CD4-positive, alpha-beta memory T cell (primary cell): ENCODE measurements around the gene CDCA8. TPM values are rescaled to one million over a fixed set of nuclear protein-coding genes. Genes with fewer than 3 reads are reported as not detected.
A peak's percentile ranks its signal among the peaks of the same experiment; 100 is the strongest.

ENCODE experiments used
- CTCF ChIA-PET: fragments of 350-600 bp; sonication (Branson Sonifier 250); formaldehyde crosslinking; loops from one replicate; lab custom pipeline; 2021; ENCODE audit warnings: inconsistent platforms; ENCODE audit not compliant: partially characterized antibody; lab: Charles Lee
- POLR2A ChIA-PET: fragments of 350-600 bp; sonication (Branson Sonifier 250); formaldehyde crosslinking; loops from one replicate; lab custom pipeline; 2021; ENCODE audit not compliant: partially characterized antibody; lab: Charles Lee
- DNase-seq, 5 donors: peaks; one replicate each; pipeline versions ENCODE4 v3.0.0 to v3.0.0-alpha.2; 2020 to 2022; ENCODE audit warnings: mixed read lengths in 1 of 5
- H3K27ac ChIP-seq: one replicate; pipeline ENCODE4 v1.7.0; 2013; ENCODE audit warnings: low read depth, low read length
- H3K27me3 ChIP-seq: 2 replicates; pipeline ENCODE4 v1.7.0; 2013; ENCODE audit warnings: mild to moderate bottlenecking, low read length, moderate library complexity; ENCODE audit not compliant: insufficient read depth
- H3K36me3 ChIP-seq: 2 replicates; pipeline ENCODE4 v1.7.0; 2013; ENCODE audit warnings: mild to moderate bottlenecking, low read length, moderate library complexity; ENCODE audit not compliant: insufficient read depth
- H3K4me1 ChIP-seq: 2 replicates; pipeline ENCODE4 v1.7.0; 2013; ENCODE audit warnings: mild to moderate bottlenecking, low read length, moderate library complexity; ENCODE audit not compliant: insufficient read depth
- H3K4me3 ChIP-seq, 2 donors: one replicate each; pipeline ENCODE4 v1.7.0; 2013; ENCODE audit warnings: low read length in 2 of 2, mild to moderate bottlenecking in 1 of 2
- H3K9me3 ChIP-seq, 2 donors: one replicate each; pipeline ENCODE4 v1.7.0; 2013; ENCODE audit warnings: low read length in 2 of 2, control low read depth in 1 of 2; ENCODE audit not compliant: control insufficient read depth in 1 of 2
- H3K27ac Mint-ChIP-seq, 7 donors: one replicate each; pipeline ENCODE4 v1.8.0; 2020 to 2021; ENCODE audit warnings: mixed read lengths in 7 of 7, mild to moderate bottlenecking in 6 of 7, inconsistent platforms in 3 of 7, moderate library complexity in 3 of 7
- H3K27me3 Mint-ChIP-seq, 2 donors: one replicate each; pipeline ENCODE4 v1.8.0; 2020 to 2021; ENCODE audit warnings: mixed read lengths in 2 of 2
- H3K36me3 Mint-ChIP-seq, 2 donors: one replicate each; pipeline ENCODE4 v1.8.0; 2020 to 2021; ENCODE audit warnings: mixed read lengths in 2 of 2, inconsistent platforms in 1 of 2, mild to moderate bottlenecking in 1 of 2
- H3K4me1 Mint-ChIP-seq, 4 donors: one replicate each; pipeline ENCODE4 v1.8.0; 2020 to 2021; ENCODE audit warnings: mixed read lengths in 4 of 4, mild to moderate bottlenecking in 1 of 4
- H3K4me3 Mint-ChIP-seq, 8 donors: one replicate each; pipeline ENCODE4 v1.8.0; 2020 to 2021; ENCODE audit warnings: mixed read lengths in 8 of 8, mild to moderate bottlenecking in 7 of 8, moderate library complexity in 6 of 8, inconsistent platforms in 3 of 8
- H3K9me3 Mint-ChIP-seq, 8 donors: one replicate each; pipeline ENCODE4 v1.8.0; 2020 to 2021; ENCODE audit warnings: mixed read lengths in 8 of 8, mild to moderate bottlenecking in 5 of 8, inconsistent platforms in 3 of 8, moderate library complexity in 1 of 8
- intact Hi-C: fragments of 100-400 bp; cut with micrococcal nuclease; formaldehyde crosslinking; loops from one replicate; pipeline ENCODE4 v1.15.1; 2023
- polyA plus RNA-seq, 2 donors: library from polyadenylated mRNA; unstranded; fragments of 300-500 nt; fragmentation: Illumina TruSeq; gene quantifications; one replicate each; pipeline ENCODE4 v1.2.3, GENCODE V29; 2021
- total RNA-seq, 2 experiments: library from RNA; stranded (reverse); gene quantifications; one replicate each; pipeline ENCODE4 v1.2.3, GENCODE V29; 2021

CDCA8 gene
- total and polyA plus RNA-seq, 4 experiments from 2014 or later: 0.61 to 2.7 (median 1.3) TPM

DNA sequence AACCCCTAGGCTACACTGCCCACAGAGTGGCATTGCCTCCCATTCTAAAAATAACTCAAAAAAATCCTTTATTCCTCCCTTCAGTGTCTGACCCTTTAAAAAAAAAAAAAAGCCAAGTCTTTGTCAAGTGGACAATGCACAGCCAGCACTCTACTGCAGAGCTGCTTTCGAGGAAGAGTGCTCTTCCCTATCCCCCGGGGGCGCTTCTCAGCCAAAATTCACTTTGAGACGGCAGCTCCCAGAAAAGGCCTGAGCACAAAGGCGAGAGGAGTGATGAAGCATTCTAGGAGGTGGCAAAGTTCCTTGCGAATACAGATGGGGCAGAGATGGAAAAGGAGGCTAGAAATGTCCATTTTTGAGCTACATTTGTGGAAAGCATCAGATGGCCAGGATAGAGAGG lies 49.3 kb downstream of the CDCA8 start:
- intact Hi-C loops: no loop called here
- POLR2A ChIA-PET: no interaction called here

DNA sequence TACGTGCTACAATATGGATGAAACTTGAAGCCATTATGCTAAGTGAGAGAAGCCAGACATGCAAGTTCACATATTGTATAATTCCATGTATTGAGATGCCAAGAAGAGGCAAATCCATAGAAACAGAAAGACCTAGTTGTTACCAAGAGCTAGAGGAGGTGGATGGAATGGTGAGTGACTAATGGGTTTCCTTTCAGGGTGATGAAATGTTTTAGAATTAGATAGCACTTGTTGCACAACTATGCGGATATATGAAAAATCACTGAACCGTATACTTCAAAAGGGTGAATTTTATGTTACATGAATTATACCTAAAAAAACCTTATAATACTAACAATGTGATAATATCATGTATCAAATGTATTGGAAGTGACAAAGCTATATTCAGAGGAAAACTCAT lies 54.5 kb downstream of the CDCA8 start:
- Mint-ChIP-seq H3K9me3 (peaks cover 0 to 8% (median 4%) of the 10 kb centered on the region in 8 donors), H3K4me3 (no peak overlapping the region), H3K27ac (no peak overlapping the region), H3K4me1 (peaks cover 1 to 2% (median 2%) of the 10 kb centered on the region in 4 donors), H3K27me3 (peaks cover 18 to 25% of the 10 kb centered on the region in 2 donors), H3K36me3 (no peaks in the 10 kb centered on the region)
- Histone ChIP-seq H3K4me3 (no peak overlapping the region), H3K4me1 (no peaks in the 10 kb centered on the region), H3K36me3 (no peaks in the 10 kb centered on the region), H3K27ac (no peak overlapping the region), H3K9me3 (no peaks in the 10 kb centered on the region), H3K27me3 (peaks cover 6% of the 10 kb centered on the region)
- intact Hi-C loops: no loop called here
- DNase-seq: no peak
- POLR2A ChIA-PET: interaction anchor here (0.6 kb wide), 1 partner anchor 40 kb away, joined by 3 read pairs; no protein-coding TSS in a partner anchor
- CTCF ChIA-PET: no interaction called here

More for the DNA sequence above, 49.3 kb downstream of the CDCA8 start:
- H3K36me3 Mint-ChIP-seq: no peaks in the 10 kb centered on the region
- CTCF ChIA-PET: no interaction called here
- H3K36me3 ChIP-seq: no peaks in the 10 kb centered on the region
- H3K27me3 ChIP-seq: peaks cover 6% of the 10 kb centered on the region
- peaks cover 19 to 26% of the 10 kb centered on the region in 2 donors for H3K27me3 Mint-ChIP-seq
- no peak overlapping the region for H3K27ac Mint-ChIP-seq
- H3K27ac ChIP-seq: no peak overlapping the region
- H3K4me3 ChIP-seq: no peak overlapping the region
- no peaks in the 10 kb centered on the region for H3K4me1 ChIP-seq
- peaks cover 2 to 7% (median 3%) of the 10 kb centered on the region in 8 donors for H3K9me3 Mint-ChIP-seq
- H3K4me1 Mint-ChIP-seq: peaks cover 0 to under 1% (median 0%) of the 10 kb centered on the region in 4 donors
- no peak for DNase-seq
- H3K4me3 Mint-ChIP-seq: no peak overlapping the region
- no peaks in the 10 kb centered on the region for H3K9me3 ChIP-seq

DNA sequence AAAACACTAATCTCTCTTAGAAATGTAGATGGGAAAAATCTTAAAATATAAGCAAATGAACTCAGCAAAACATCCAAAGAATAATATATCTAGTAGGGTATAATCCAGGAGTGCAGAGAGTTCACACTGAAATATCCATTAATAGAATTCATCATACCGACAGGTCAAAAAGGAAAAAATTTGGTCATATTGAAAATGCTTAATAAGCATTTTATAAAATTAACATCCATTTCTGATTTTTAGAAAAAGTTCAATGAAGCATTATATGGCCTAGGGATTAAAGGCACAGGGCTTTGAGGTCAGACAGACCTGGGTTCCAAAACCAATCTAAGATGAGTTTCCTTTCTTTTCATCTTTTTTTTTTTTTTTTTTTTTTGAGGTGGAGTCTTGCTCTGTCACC lies 56.2 kb downstream of the CDCA8 start:
- H3K9me3 ChIP-seq: no peaks in the 10 kb centered on the region
- POLR2A ChIA-PET: no interaction called here

DNA sequence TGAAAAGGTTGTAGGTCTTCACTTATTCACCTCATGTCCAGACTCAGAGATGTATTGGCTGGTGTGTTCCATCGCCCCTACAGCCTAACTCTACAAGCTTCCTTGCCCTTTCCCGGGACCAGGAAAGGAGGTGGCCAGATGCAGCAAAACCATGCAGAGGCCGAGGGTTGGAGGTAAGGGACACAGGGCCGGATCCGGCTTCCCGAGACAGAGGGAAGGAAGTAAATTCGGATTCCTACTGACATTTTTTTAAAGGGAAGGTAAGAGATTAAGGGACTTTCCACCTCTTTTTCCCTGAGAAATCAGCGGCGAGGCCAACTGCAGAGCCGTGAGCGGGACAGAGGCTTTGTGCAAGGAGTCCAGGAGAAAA lies 59.9 kb downstream of the CDCA8 start:
- no peak overlapping the region for H3K4me3 ChIP-seq
- peaks cover 13% of the 10 kb centered on the region for H3K27me3 ChIP-seq
- POLR2A ChIA-PET: no interaction called here
- peaks cover 3 to 8% (median 7%) of the 10 kb centered on the region in 4 donors for H3K4me1 Mint-ChIP-seq
- H3K27ac Mint-ChIP-seq: no peak overlapping the region
- no peaks in the 10 kb centered on the region for H3K4me1 ChIP-seq
- no peaks in the 10 kb centered on the region for H3K9me3 Mint-ChIP-seq
- intact Hi-C loops: no loop called here
- no peaks in the 10 kb centered on the region for H3K36me3 Mint-ChIP-seq
- H3K27ac ChIP-seq: no peak overlapping the region
- H3K27me3 Mint-ChIP-seq: peaks cover 23 to 34% of the 10 kb centered on the region in 2 donors
- CTCF ChIA-PET: no interaction called here
- H3K9me3 ChIP-seq: no peaks in the 10 kb centered on the region
- DNase-seq: no peak
- peak overlapping the region; percentile 64 to 80 (median 74) for H3K4me3 Mint-ChIP-seq
- no peaks in the 10 kb centered on the region for H3K36me3 ChIP-seq

More for the DNA sequence above, 56.2 kb downstream of the CDCA8 start:
- no peak overlapping the region for H3K27ac ChIP-seq
- Mint-ChIP-seq H3K27ac (no peak overlapping the region), H3K36me3 (no peaks in the 10 kb centered on the region), H3K4me1 (peaks cover 3 to 8% (median 7%) of the 10 kb centered on the region in 4 donors), H3K27me3 (peaks cover 16 to 33% of the 10 kb centered on the region in 2 donors), H3K9me3 (peaks cover 0 to 6% (median 4%) of the 10 kb centered on the region in 8 donors), H3K4me3 (no peak overlapping the region)
- H3K4me3 ChIP-seq: no peak overlapping the region
- intact Hi-C loops: no loop called here
- H3K4me1 ChIP-seq: no peaks in the 10 kb centered on the region
- H3K36me3 ChIP-seq: no peaks in the 10 kb centered on the region
- peaks cover 11% of the 10 kb centered on the region for H3K27me3 ChIP-seq
- DNase-seq: no peak
- CTCF ChIA-PET: no interaction called here

DNA sequence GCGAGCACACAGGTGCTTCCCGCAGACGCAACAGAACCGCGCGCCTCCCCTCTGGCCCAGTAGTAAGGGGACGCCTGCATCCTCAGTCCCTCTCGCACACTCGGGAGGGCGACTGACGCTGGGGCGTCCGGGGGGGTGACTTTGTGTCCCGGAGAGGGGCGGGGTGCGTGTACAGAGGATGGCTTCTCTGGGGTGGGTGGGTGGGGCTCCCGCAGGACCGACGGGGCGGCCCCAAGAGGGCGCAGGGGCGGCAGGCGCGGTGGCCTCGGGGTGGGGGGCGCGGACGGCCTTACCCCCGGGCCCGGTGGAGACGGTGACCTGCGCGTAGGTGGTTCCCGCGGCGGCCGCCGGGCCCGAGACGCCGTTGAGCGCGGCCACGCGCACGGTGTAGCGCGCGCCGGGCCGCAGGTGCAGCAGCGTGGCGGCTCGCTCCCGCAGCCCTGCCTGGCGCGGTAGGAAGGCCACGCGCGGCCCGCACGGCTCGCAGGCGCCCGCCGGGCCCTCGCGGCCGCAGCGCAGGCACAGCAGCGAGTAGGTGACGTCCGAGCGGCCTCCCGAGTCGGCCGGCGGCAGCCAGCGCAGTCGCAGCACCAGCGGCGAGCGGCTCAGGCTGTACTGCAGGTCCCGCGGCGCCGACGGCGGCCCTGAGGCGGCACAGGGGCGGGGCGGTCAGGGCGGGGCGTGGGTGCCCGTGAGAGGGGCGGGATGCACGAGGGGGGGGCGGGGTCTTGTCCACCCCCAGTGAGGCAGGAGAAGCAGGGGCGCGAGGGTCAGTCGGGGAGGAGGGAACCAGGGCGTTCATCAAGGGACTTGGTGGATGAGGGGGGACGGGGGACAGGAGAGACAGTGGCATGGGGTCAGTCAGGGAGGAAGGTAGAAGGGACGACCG lies 60.5 kb downstream of the CDCA8 start:
- POLR2A ChIA-PET: no interaction called here
- Mint-ChIP-seq H3K27me3 (peaks cover 23 to 33% of the 10 kb centered on the region in 2 donors), H3K4me1 (peaks cover 3 to 8% (median 7%) of the 10 kb centered on the region in 4 donors), H3K9me3 (no peaks in the 10 kb centered on the region), H3K27ac (no peak overlapping the region), H3K4me3 (peak overlapping the region; percentile 64 to 80 (median 74)), H3K36me3 (no peaks in the 10 kb centered on the region)
- no peaks in the 10 kb centered on the region for H3K36me3 ChIP-seq
- H3K27ac ChIP-seq: no peak overlapping the region
- intact Hi-C loops: no loop called here
- no peak for DNase-seq
- H3K27me3 ChIP-seq: peaks cover 13% of the 10 kb centered on the region
- no peaks in the 10 kb centered on the region for H3K9me3 ChIP-seq
- no peaks in the 10 kb centered on the region for H3K4me1 ChIP-seq
- CTCF ChIA-PET: no interaction called here
- no peak overlapping the region for H3K4me3 ChIP-seq

DNA sequence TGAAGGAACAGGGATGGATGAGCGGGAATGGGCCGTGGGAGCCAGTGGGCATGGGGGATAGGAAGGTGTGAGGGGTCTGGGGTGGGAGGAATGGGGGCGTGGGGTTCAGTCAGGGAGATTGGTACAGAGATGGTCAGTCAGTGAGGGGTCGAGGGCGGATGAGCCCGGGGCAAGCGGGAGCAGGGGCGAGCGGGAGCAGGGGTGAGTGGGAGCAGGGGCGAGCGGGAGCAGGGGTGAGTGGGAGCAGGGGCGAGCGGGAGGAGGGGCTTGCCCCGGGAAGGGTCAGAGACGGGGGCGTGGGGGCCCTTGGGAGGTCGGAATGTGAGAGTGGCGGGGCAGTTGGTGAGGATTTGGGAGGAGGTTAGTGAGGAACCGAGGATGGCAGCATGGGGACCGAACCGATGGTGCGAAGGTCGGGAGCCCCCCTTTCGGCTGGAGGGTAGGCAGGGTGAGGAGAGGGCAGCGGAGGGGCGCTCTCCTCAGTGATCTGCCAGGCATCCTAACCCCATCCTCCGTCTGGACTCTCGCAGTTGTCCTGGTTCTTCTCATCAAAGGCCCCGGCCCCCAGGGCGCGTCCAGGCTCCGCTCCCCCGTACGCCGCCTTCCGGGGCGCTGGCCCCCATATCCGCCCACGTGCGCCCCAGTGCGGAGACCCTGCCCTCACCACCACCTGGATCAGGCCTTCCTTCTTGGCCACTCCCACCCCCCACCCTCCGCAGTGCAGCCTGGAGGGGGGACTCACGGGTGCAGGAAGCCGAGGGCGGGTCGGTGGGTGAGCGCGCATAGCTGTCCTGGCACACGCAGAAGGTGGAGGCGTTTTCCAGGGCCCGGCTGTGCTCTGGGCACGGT lies 61.4 kb downstream of the CDCA8 start:
- Mint-ChIP-seq H3K27ac (no peak overlapping the region), H3K4me3 (peak overlapping the region in 7 of 8 donors; percentile 35 to 78 (median 65)), H3K27me3 (peaks cover 20 to 30% of the 10 kb centered on the region in 2 donors), H3K36me3 (no peaks in the 10 kb centered on the region), H3K9me3 (no peaks in the 10 kb centered on the region), H3K4me1 (peaks cover 3 to 8% (median 7%) of the 10 kb centered on the region in 4 donors)
- H3K4me1 ChIP-seq: no peaks in the 10 kb centered on the region
- no peaks in the 10 kb centered on the region for H3K36me3 ChIP-seq
- CTCF ChIA-PET: no interaction called here
- no peaks in the 10 kb centered on the region for H3K9me3 ChIP-seq
- H3K27me3 ChIP-seq: peaks cover 13% of the 10 kb centered on the region
- DNase-seq: no peak
- no peak overlapping the region for H3K4me3 ChIP-seq
- POLR2A ChIA-PET: no interaction called here
- intact Hi-C loops: no loop called here
- H3K27ac ChIP-seq: no peak overlapping the region

DNA sequence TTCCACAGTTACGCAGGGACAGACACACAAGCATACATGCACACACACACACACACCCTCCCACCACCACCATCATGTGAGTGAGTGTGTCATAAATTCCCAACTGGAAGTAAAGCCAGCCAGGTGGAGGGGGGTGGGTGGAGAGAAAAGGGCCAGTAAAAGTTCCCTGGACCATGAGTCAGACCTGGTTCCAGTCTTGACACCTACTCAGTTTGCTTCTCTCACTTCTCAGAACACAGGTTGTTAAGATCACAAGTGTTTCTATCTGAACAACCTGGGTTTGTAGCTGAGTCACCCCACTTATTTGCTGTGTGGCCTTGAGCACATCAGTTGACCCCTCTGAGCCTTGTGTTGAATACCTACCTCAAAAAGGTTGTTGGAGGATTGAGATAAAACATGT lies 63.0 kb downstream of the CDCA8 start:
- POLR2A ChIA-PET: no interaction called here
- Histone ChIP-seq H3K36me3 (no peaks in the 10 kb centered on the region), H3K27ac (no peak overlapping the region), H3K27me3 (peaks cover 13% of the 10 kb centered on the region), H3K9me3 (no peaks in the 10 kb centered on the region), H3K4me3 (no peak overlapping the region), H3K4me1 (no peaks in the 10 kb centered on the region)
- Mint-ChIP-seq H3K9me3 (no peaks in the 10 kb centered on the region), H3K27me3 (peaks cover 17 to 25% of the 10 kb centered on the region in 2 donors), H3K4me3 (peak overlapping the region in 1 of 8 donors; percentile 4), H3K4me1 (peaks cover 2 to 8% (median 7%) of the 10 kb centered on the region in 4 donors), H3K36me3 (no peaks in the 10 kb centered on the region), H3K27ac (no peak overlapping the region)
- DNase-seq: no peak
- CTCF ChIA-PET: no interaction called here
- intact Hi-C loops: no loop called here
